Mucosa of rectum (tissue), 2 donors: ENCODE data around the gene DYNC2LI1.

ENCODE experiments used
- H3K27ac ChIP-seq, 2 donors: one replicate each; pipeline ENCODE4 v1.7.0; 2013; ENCODE audit warnings: inconsistent platforms in 2 of 2, low read depth in 2 of 2, low read length in 2 of 2
- H3K27me3 ChIP-seq, 2 donors: one replicate each; pipeline ENCODE4 v1.7.0; 2013; ENCODE audit warnings: low read length in 2 of 2; ENCODE audit not compliant: control insufficient read depth in 2 of 2, insufficient read depth in 2 of 2
- H3K36me3 ChIP-seq, 2 donors: one replicate each; pipeline ENCODE4 v1.7.0; 2013; ENCODE audit warnings: low read length in 2 of 2; ENCODE audit not compliant: control insufficient read depth in 2 of 2, insufficient read depth in 2 of 2
- H3K4me1 ChIP-seq, 2 donors: one replicate each; pipeline ENCODE4 v1.7.0; 2013; ENCODE audit warnings: low read length in 2 of 2, mild to moderate bottlenecking in 1 of 2; ENCODE audit not compliant: control insufficient read depth in 2 of 2, insufficient read depth in 2 of 2
- H3K4me3 ChIP-seq, 2 donors: one replicate each; pipeline ENCODE4 v1.7.0; 2013; ENCODE audit warnings: low read length in 2 of 2
- H3K9ac ChIP-seq, 2 donors: one replicate each; pipeline ENCODE4 v1.7.0; 2013; ENCODE audit warnings: low read length in 2 of 2, low read depth in 1 of 2, mild to moderate bottlenecking in 1 of 2
- H3K9me3 ChIP-seq, 2 donors: one replicate each; pipeline ENCODE4 v1.7.0; 2013; ENCODE audit warnings: low read length in 2 of 2; ENCODE audit not compliant: control insufficient read depth in 2 of 2
- donor health status: healthy.
- donor health status: Normal muscosa, but diverticular disease.

Gene DYNC2LI1

GRCh38 chr2:43810888-43811287 is 37.0 kb downstream of the DYNC2LI1 start:
- no peaks in the 10 kb centered on the region for H3K9me3 ChIP-seq
- H3K27me3 ChIP-seq: no peaks in the 10 kb centered on the region
- peaks cover 0 to 3% of the 10 kb centered on the region in 2 donors for H3K36me3 ChIP-seq
- peaks cover 3 to 8% of the 10 kb centered on the region in 2 donors for H3K4me1 ChIP-seq
- H3K4me3 ChIP-seq: no peak overlapping the region
- H3K9ac ChIP-seq: no peak overlapping the region
- H3K27ac ChIP-seq: no peak overlapping the region

GRCh38 chr2:43812006-43812405 is 38.2 kb downstream of the DYNC2LI1 start:
- Histone ChIP-seq H3K9ac (no peak overlapping the region), H3K4me1 (peaks cover 3 to 8% of the 10 kb centered on the region in 2 donors), H3K27me3 (no peaks in the 10 kb centered on the region), H3K9me3 (no peaks in the 10 kb centered on the region), H3K27ac (no peak overlapping the region), H3K36me3 (peaks cover 0 to 3% of the 10 kb centered on the region in 2 donors), H3K4me3 (no peak overlapping the region)

GRCh38 chr2:43812947-43813346 is 39.1 kb downstream of the DYNC2LI1 start:
- no peaks in the 10 kb centered on the region for H3K27me3 ChIP-seq
- H3K9ac ChIP-seq: no peak overlapping the region
- no peak overlapping the region for H3K27ac ChIP-seq
- H3K4me3 ChIP-seq: no peak overlapping the region
- peaks cover 3 to 6% of the 10 kb centered on the region in 2 donors for H3K4me1 ChIP-seq
- no peaks in the 10 kb centered on the region for H3K9me3 ChIP-seq
- peaks cover 0 to 3% of the 10 kb centered on the region in 2 donors for H3K36me3 ChIP-seq

GRCh38 chr2:43814711-43815110 is 40.9 kb downstream of the DYNC2LI1 start:
- Histone ChIP-seq H3K9me3 (no peaks in the 10 kb centered on the region), H3K27ac (no peak overlapping the region), H3K27me3 (no peaks in the 10 kb centered on the region), H3K4me1 (peaks cover 6 to 12% of the 10 kb centered on the region in 2 donors), H3K4me3 (no peak overlapping the region), H3K9ac (no peak overlapping the region), H3K36me3 (peaks cover 0 to 3% of the 10 kb centered on the region in 2 donors)

GRCh38 chr2:43818761-43819160 is 44.9 kb downstream of the DYNC2LI1 start:
- H3K27ac ChIP-seq: peak overlapping the region; percentile 42 to 50
- peaks cover 0 to 2% of the 10 kb centered on the region in 2 donors for H3K27me3 ChIP-seq
- peaks cover 10 to 13% of the 10 kb centered on the region in 2 donors for H3K4me1 ChIP-seq
- peak overlapping the region in 1 of 2 donors; percentile 31 for H3K4me3 ChIP-seq
- H3K36me3 ChIP-seq: no peaks in the 10 kb centered on the region
- no peak overlapping the region for H3K9ac ChIP-seq
- no peaks in the 10 kb centered on the region for H3K9me3 ChIP-seq

- no peaks in the 10 kb centered on the region for H3K36me3 ChIP-seq
- no peaks in the 10 kb centered on the region for H3K9me3 ChIP-seq
- H3K27me3 ChIP-seq: peaks cover 0 to 2% of the 10 kb centered on the region in 2 donors
- H3K4me1 ChIP-seq: peaks cover 10 to 13% of the 10 kb centered on the region in 2 donors
- H3K9ac ChIP-seq: no peak overlapping the region
- peak overlapping the region; percentile 42 to 50 for H3K27ac ChIP-seq
- H3K4me3 ChIP-seq: peak overlapping the region in 1 of 2 donors; percentile 23
Observed at GRCh38 chr2:43819491-43820163, 45.8 kb downstream of the DYNC2LI1 start.

GRCh38 chr2:43822839-43823238 is 49.0 kb downstream of the DYNC2LI1 start:
- no peaks in the 10 kb centered on the region for H3K36me3 ChIP-seq
- peaks cover 0 to 2% of the 10 kb centered on the region in 2 donors for H3K27me3 ChIP-seq
- no peak overlapping the region for H3K9ac ChIP-seq
- no peak overlapping the region for H3K27ac ChIP-seq
- no peaks in the 10 kb centered on the region for H3K9me3 ChIP-seq
- H3K4me1 ChIP-seq: peaks cover 10 to 13% of the 10 kb centered on the region in 2 donors
- H3K4me3 ChIP-seq: no peak overlapping the region

GRCh38 chr2:43823751-43824150 is 49.9 kb downstream of the DYNC2LI1 start:
- Histone ChIP-seq H3K27ac (no peak overlapping the region), H3K27me3 (peaks cover 0 to 2% of the 10 kb centered on the region in 2 donors)

GRCh38 chr2:43824512-43824911 is 50.7 kb downstream of the DYNC2LI1 start:
- Histone ChIP-seq H3K9ac (no peak overlapping the region), H3K36me3 (no peaks in the 10 kb centered on the region), H3K27me3 (peaks cover 0 to 2% of the 10 kb centered on the region in 2 donors), H3K9me3 (no peaks in the 10 kb centered on the region), H3K27ac (no peak overlapping the region), H3K4me1 (peaks cover 3 to 5% of the 10 kb centered on the region in 2 donors), H3K4me3 (no peak overlapping the region)

More at GRCh38 chr2:43823751-43824150, 49.9 kb downstream of the DYNC2LI1 start:
- Histone ChIP-seq H3K9ac (no peak overlapping the region), H3K9me3 (no peaks in the 10 kb centered on the region), H3K4me1 (peaks cover 8 to 10% of the 10 kb centered on the region in 2 donors), H3K4me3 (no peak overlapping the region), H3K36me3 (no peaks in the 10 kb centered on the region)

- H3K27me3 ChIP-seq: peaks cover 0 to 2% of the 10 kb centered on the region in 2 donors
- no peak overlapping the region for H3K9ac ChIP-seq
- H3K4me1 ChIP-seq: peaks cover 0 to 1% of the 10 kb centered on the region in 2 donors
- H3K4me3 ChIP-seq: no peak overlapping the region
- no peak overlapping the region for H3K27ac ChIP-seq
- no peaks in the 10 kb centered on the region for H3K9me3 ChIP-seq
- H3K36me3 ChIP-seq: no peaks in the 10 kb centered on the region
Observed at GRCh38 chr2:43824951-43825493, 51.2 kb downstream of the DYNC2LI1 start.
